GM23338 (cell line): ENCODE measurements around the gene P2RY13.

ENCODE experiments used
- EZH2 ChIP-seq: fragments of 200-600 bp; sonication (generic); IDR thresholded peaks from one replicate; pipeline ENCODE4 v1.8.0; 2017; ENCODE audit warnings: antibody characterized with exemption, mild to moderate bottlenecking, low read depth; ENCODE audit not compliant: unreplicated experiment
- EZH2phosphoT487 ChIP-seq: fragments of 200-600 bp; sonication (generic); IDR thresholded peaks from one replicate; pipeline ENCODE4 v1.8.1; 2018; ENCODE audit warnings: antibody characterized with exemption; ENCODE audit not compliant: unreplicated experiment
- JUNB ChIP-seq: IDR thresholded peaks from one replicate; pipeline ENCODE4 v1.6.1; 2016; ENCODE audit warnings: antibody characterized with exemption; ENCODE audit not compliant: unreplicated experiment
- NANOG ChIP-seq: IDR thresholded peaks from 2 replicates; pipeline ENCODE4 v1.6.1; 2016; ENCODE audit warnings: antibody characterized with exemption, borderline replicate concordance
- POLR2AphosphoS5 ChIP-seq: IDR thresholded peaks from 2 replicates; pipeline ENCODE4 v1.6.1; 2016; ENCODE audit warnings: antibody characterized with exemption, low read depth
- TF ChIP-seq, protein P1 (sequence below): IDR thresholded peaks from one replicate; pipeline ENCODE4 v1.6.1; 2018; ENCODE audit warnings: antibody characterized with exemption; ENCODE audit not compliant: unreplicated experiment
- TF ChIP-seq, protein P2 (sequence below), 2 experiments: fragments of 200-600 bp in 1 of 2; sonication (generic) in 1 of 2; conservative IDR thresholded peaks; 2 replicates each; pipeline versions ENCODE4 v1.5.1 to v1.6.1; 2016 to 2017; ENCODE audit warnings: antibody characterized with exemption in 2 of 2, low read depth in 2 of 2, mild to moderate bottlenecking in 2 of 2, moderate library complexity in 1 of 2

DNA sequence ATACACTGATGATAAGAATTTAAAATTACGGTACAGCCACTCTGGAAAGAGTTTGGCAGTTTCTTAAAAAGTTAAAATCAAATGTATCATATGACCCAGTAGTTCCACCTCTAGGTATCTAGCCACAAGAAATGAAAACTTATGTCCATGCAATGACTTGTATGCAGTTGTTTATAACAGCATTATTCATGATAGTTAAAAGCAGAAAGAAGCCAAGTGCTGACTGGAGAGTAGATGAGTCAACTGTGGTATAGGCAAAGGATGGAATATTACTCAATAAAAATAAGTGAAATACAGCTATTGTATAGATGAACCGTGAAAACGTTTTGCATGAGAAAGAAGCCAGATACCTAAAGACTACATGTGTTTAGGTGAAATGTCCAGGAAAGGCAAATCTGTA lies 27.6 kb downstream of the P2RY13 start:
- no peak for TF ChIP-seq JUNB
- TF ChIP-seq, protein P1, sequence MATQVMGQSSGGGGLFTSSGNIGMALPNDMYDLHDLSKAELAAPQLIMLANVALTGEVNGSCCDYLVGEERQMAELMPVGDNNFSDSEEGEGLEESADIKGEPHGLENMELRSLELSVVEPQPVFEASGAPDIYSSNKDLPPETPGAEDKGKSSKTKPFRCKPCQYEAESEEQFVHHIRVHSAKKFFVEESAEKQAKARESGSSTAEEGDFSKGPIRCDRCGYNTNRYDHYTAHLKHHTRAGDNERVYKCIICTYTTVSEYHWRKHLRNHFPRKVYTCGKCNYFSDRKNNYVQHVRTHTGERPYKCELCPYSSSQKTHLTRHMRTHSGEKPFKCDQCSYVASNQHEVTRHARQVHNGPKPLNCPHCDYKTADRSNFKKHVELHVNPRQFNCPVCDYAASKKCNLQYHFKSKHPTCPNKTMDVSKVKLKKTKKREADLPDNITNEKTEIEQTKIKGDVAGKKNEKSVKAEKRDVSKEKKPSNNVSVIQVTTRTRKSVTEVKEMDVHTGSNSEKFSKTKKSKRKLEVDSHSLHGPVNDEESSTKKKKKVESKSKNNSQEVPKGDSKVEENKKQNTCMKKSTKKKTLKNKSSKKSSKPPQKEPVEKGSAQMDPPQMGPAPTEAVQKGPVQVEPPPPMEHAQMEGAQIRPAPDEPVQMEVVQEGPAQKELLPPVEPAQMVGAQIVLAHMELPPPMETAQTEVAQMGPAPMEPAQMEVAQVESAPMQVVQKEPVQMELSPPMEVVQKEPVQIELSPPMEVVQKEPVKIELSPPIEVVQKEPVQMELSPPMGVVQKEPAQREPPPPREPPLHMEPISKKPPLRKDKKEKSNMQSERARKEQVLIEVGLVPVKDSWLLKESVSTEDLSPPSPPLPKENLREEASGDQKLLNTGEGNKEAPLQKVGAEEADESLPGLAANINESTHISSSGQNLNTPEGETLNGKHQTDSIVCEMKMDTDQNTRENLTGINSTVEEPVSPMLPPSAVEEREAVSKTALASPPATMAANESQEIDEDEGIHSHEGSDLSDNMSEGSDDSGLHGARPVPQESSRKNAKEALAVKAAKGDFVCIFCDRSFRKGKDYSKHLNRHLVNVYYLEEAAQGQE, result no peak
- TF ChIP-seq, protein P2, sequence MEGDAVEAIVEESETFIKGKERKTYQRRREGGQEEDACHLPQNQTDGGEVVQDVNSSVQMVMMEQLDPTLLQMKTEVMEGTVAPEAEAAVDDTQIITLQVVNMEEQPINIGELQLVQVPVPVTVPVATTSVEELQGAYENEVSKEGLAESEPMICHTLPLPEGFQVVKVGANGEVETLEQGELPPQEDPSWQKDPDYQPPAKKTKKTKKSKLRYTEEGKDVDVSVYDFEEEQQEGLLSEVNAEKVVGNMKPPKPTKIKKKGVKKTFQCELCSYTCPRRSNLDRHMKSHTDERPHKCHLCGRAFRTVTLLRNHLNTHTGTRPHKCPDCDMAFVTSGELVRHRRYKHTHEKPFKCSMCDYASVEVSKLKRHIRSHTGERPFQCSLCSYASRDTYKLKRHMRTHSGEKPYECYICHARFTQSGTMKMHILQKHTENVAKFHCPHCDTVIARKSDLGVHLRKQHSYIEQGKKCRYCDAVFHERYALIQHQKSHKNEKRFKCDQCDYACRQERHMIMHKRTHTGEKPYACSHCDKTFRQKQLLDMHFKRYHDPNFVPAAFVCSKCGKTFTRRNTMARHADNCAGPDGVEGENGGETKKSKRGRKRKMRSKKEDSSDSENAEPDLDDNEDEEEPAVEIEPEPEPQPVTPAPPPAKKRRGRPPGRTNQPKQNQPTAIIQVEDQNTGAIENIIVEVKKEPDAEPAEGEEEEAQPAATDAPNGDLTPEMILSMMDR (conservative IDR thresholded peaks at IDR 0.05; ENCODE audit: low read depth in 2 of 2), result no peak
- TF ChIP-seq EZH2, result no peak
- TF ChIP-seq POLR2AphosphoS5, result no peak
- no peak for TF ChIP-seq EZH2phosphoT487
- TF ChIP-seq NANOG, result no peak
